22Rv1 (cell line): Measurements from ENCODE around the gene RNF34.

Experiments
- CTCF ChIP-seq: fragments of 450-650 bp; IDR thresholded peaks from 2 replicates; pipeline ENCODE4 v1.5.1; 2017; ENCODE audit warnings: mild to moderate bottlenecking
- ZFX ChIP-seq: fragments of 450-650 bp; IDR thresholded peaks from 2 replicates; pipeline ENCODE4 v1.6.1; 2017; ENCODE audit warnings: antibody characterized with exemption, borderline replicate concordance

GRCh38 chr12:121430833-121431415 lies 31.0 kb downstream of the RNF34 start:
- no peak for TF ChIP-seq CTCF
- TF ChIP-seq ZFX, result no peak
